Measurements from ENCODE around the gene RUVBL1.

The RUVBL1 gene

GRCh38 chr3:128036119-128036518, 87.5 kb downstream of the RUVBL1 start:
- no peaks in the 10 kb centered on the region for H3K9me3 ChIP-seq (ENCODE audit: control insufficient read depth, low read length)
- no peak overlapping the region for H3K27ac ChIP-seq
- no peaks in the 10 kb centered on the region for H3K36me3 ChIP-seq (ENCODE audit: control insufficient read depth, insufficient read depth, low read length)
- H3K4me1 ChIP-seq: no peaks in the 10 kb centered on the region
- no peaks in the 10 kb centered on the region for H3K79me2 ChIP-seq
- TF ChIP-seq CTCF (IDR thresholded peaks at IDR 0.05): no peak
- H3K4me2 ChIP-seq (ENCODE audit: low read length): no peak overlapping the region
- no peak overlapping the region for H2AFZ ChIP-seq
- no peak overlapping the region for H3K4me3 ChIP-seq (ENCODE audit: low read depth, low read length)
- H3K27me3 ChIP-seq (ENCODE audit: control insufficient read depth, insufficient read depth, low read length): no peaks in the 10 kb centered on the region
- no peak overlapping the region for H3K9ac ChIP-seq

GRCh38 chr3:128033102-128033501, 90.5 kb downstream of the RUVBL1 start:
- H3K36me3 ChIP-seq (ENCODE audit: control insufficient read depth, insufficient read depth, low read length): no peaks in the 10 kb centered on the region
- no peak for TF ChIP-seq CTCF (IDR thresholded peaks at IDR 0.05)
- H3K27me3 ChIP-seq (ENCODE audit: control insufficient read depth, insufficient read depth, low read length): no peaks in the 10 kb centered on the region
- H3K9ac ChIP-seq: no peak overlapping the region
- H3K4me1 ChIP-seq: no peaks in the 10 kb centered on the region
- H3K79me2 ChIP-seq: no peaks in the 10 kb centered on the region
- no peaks in the 10 kb centered on the region for H3K9me3 ChIP-seq (ENCODE audit: control insufficient read depth, low read length)
- no peak overlapping the region for H3K4me3 ChIP-seq (ENCODE audit: low read depth, low read length)
- no peak overlapping the region for H2AFZ ChIP-seq
- no peak overlapping the region for H3K4me2 ChIP-seq (ENCODE audit: low read length)
- no peak overlapping the region for H3K27ac ChIP-seq

Data from parathyroid adenoma (tissue), 2 donors.